GM11168 (cell line): ENCODE results near the gene AKT1.
"Not testable (repeated sequence)": the region's sequence is repeated elsewhere in the genome, so short reads cannot be mapped to it uniquely, and the experiment has no call there.

ENCODE experiments used
- in situ Hi-C: fragments of 300-500 bp; cut with MboI; formaldehyde crosslinking; loops from one replicate; pipeline ENCODE4 v1.12.0; 2022; ENCODE audit warnings: low sequenced_read_pairs; ENCODE audit not compliant: unreplicated experiment

The AKT1 gene

GRCh38 chr14:104729835-104730181 lies 65.7 kb downstream of the AKT1 start:
- in situ Hi-C loops, result no loop called here

- in situ Hi-C loops, result not testable (repeated sequence)
These were observed 66.2 kb downstream of the AKT1 start for GRCh38 chr14:104729176-104729834.

GRCh38 chr14:104728631-104729030 lies 66.9 kb downstream of the AKT1 start:
- in situ Hi-C loops, result no loop called here

DNA sequence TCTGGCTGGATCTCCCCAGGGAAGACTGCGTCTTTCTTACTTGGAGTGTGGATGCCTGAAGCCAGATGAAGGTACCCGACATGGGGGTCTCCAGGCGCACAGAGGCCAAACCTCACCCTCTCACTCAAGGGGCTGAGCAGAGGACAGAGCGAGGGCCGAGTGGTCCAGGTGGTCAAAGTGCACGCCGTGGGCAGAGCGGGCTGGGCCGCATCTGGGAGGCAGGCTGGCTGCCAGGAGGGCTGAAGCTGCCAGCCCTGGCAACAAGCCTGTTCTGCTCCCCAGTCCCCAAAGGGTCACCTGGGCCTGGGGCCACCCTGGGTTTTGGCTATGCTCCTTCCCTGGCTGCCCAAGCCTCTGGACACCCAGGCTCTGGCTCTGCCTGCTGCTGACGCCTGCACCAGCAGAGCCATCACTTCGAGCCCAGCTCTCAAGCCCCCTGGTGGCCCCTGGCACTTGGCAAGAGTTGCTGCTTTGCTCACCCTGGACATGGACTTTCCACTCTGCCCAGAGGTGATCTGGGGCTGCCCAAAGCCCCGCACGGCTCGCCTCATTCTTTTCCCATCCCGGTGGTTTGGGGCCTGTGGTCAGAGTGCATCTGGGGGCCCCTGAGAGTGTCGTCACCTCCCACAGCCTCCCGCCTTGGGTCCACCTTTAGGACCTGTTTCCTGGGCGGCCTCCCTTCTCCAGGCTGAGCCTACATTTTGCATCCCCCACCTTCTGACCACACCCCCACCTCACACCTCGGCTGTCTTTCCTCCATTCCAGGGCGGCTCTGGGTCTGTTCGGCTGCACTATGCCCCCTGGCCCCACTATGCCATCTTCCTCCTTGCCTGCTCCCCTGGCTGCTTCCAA lies 68.7 kb downstream of the AKT1 start:
- in situ Hi-C loops, result no loop called here

DNA sequence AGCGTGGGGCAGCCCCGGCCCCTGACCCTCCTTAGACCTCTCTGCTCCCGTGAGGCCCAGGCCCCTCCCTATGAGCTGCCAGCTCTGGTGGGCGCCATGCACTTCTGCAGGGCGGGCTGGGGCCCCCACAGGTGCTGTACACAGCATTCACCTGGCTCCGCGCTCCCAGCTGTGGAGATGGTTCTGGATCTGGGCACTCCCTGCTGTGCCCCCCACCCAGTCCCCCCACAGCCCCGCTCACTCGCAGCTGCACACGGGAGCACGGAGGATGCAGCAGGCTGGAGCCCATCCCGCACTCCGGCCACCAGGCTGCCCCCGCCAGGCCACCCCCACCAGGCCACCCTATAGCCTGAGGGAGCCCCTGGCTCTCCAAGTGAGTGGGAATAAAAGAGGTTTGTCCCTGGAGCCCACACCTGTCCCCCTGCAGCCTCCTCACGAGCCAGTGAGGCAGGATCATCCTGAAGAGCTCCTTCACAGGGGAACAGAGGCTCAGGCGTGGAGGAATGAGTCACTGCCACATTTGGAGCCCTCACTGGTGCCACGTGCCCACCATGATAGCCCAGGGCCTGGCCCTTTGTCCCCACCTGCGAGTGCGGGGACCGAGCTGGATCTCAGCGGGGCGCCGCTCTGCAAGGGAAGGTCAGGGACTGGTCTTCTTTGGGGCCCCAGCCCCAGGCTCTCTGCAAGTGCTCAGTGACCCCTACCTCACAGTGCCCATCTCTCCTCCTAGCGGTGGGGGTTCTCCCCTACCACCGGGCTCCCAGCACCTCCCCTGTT lies 69.6 kb downstream of the AKT1 start:
- in situ Hi-C loops, result no loop called here

DNA sequence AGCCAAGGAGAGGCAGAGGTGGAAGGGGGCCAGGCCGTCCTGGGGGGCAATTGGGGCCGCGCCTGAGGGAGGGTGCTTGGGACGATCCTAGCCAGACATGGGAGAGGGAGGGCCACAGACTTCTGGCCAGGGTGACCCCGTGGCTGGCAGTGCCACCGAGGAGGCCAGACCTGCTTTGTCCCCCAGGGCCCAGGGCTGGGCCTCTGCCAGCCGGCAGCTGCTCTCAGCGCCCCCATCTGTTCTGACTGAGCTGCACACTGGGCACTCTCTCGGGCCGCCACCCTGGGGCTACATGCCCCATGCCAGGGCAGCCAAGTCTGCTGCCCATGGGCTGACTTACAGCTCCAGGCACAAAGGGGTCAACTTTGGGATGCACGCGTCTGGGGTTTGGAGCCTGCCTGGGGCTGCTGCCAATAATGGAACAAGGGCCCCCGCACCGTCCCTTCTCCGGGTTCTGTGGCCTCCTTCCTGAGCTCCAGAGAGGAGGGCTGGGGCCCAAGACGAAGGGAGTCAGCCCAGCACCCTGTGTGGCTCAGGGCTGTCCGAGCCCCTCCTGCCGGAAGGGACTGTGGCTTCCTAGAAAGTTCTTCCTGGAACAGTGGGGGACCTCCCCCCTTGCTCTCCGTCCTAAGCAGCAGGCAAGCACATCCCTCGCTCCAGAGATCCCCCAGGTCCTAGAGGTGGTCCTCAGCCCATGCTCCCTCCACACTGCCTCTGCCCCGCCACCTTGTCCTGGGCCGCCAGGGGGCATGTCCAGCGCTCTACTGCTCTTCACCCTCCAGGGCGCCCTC lies 70.4 kb downstream of the AKT1 start:
- in situ Hi-C loops, result no loop called here

- in situ Hi-C loops, result no loop called here
These were observed 71.1 kb downstream of the AKT1 start for GRCh38 chr14:104724407-104724980.

GRCh38 chr14:104723651-104724406 lies 71.7 kb downstream of the AKT1 start, which contains the start of gene ADSS1:
ADSS1 (plus strand) TSS chr14:104724229; CDS start chr14:104724271, 42 bp downstream.
- in situ Hi-C loops, result no loop called here

DNA sequence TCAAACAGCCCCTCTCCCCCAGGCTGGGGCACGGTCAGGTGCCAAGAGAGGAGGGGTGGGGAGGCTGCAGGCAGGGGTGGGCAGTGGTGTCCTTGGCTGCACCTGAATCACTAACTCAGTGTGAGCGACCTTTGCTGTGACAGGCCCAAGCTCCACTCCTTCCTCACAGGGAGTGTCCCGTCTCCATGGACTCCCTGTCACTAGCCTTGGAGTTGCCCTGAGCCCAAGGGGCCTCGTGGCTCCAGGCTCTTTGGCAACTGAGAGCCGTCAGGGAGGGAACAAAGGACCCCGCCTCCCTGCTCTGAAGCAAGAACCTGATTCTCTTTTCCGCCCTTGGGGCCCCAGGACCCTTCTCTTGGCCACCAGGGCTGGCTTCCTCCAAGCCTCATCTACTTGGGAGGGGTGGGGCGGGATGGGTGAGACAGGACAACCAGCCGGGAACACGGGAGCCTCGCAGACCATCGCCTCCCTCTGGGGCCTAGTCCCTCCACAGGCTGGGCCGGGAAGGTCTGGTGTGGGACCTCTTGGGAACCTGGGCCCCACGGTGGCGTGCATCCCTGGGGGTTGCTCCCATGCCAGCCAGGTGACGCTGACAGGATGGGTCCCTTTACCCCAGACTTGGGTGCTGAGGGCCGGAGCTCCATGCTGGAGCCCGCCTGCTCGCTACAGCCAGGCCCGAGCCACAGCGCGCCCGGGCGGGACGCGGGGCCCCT lies 72.5 kb downstream of the AKT1 start:
- in situ Hi-C loops, result no loop called here

GRCh38 chr14:104721505-104722431 lies 73.8 kb downstream of the AKT1 start:
- in situ Hi-C loops, result no loop called here
